GM08714 (cell line): ENCODE measurements around the gene CYB5RL.
"Not testable (repeated sequence)": the region's sequence is repeated elsewhere in the genome, so short reads cannot be mapped to it uniquely, and the experiment has no call there.

Source experiments
- H3K4me3 ChIP-seq: fragments of 200-500 bp; sonication (Bioruptor generic); 2 replicates; pipeline ENCODE4 v1.5.1; 2014; ENCODE audit warnings: mild to moderate bottlenecking, low read length, inconsistent platforms
- ZNF274 ChIP-seq: IDR thresholded peaks from 2 replicates; pipeline ENCODE4 v1.6.1; 2012; ENCODE audit warnings: mild to moderate bottlenecking, low read depth, low read length

Gene CYB5RL

GRCh38 chr1:54234284-54234683 lies 34.5 kb upstream of the CYB5RL start:
- no peak for TF ChIP-seq ZNF274

GRCh38 chr1:54233196-54233595 lies 33.4 kb upstream of the CYB5RL start:
- not testable (repeated sequence) for H3K4me3 ChIP-seq

More at GRCh38 chr1:54234284-54234683, 34.5 kb upstream of the CYB5RL start:
- no peak overlapping the region for H3K4me3 ChIP-seq

GRCh38 chr1:54230507-54231339 lies 30.9 kb upstream of the CYB5RL start:
- no peak for TF ChIP-seq ZNF274
- H3K4me3 ChIP-seq, result no peak overlapping the region

- no peak for TF ChIP-seq ZNF274
- H3K4me3 ChIP-seq, result no peak overlapping the region
Measured at GRCh38 chr1:54229281-54229891, 29.6 kb upstream of the CYB5RL start.

- no peak for TF ChIP-seq ZNF274
- H3K4me3 ChIP-seq, result no peak overlapping the region
Measured at GRCh38 chr1:54228638-54229079, 28.8 kb upstream of the CYB5RL start.

GRCh38 chr1:54227891-54228310 lies 28.1 kb upstream of the CYB5RL start:
- H3K4me3 ChIP-seq, result no peak overlapping the region
- TF ChIP-seq ZNF274, result no peak

- no peak overlapping the region for H3K4me3 ChIP-seq
- TF ChIP-seq ZNF274, result no peak
Measured at GRCh38 chr1:54227091-54227602, 27.3 kb upstream of the CYB5RL start.

GRCh38 chr1:54225986-54226559 lies 26.2 kb upstream of the CYB5RL start:
- no peak overlapping the region for H3K4me3 ChIP-seq
- no peak for TF ChIP-seq ZNF274

- TF ChIP-seq ZNF274, result no peak
- H3K4me3 ChIP-seq, result no peak overlapping the region
Measured at GRCh38 chr1:54225378-54225777, 25.5 kb upstream of the CYB5RL start.

- no peak for TF ChIP-seq ZNF274
Measured at GRCh38 chr1:54224233-54224632, 24.4 kb upstream of the CYB5RL start.

GRCh38 chr1:54223441-54224202 lies 23.8 kb upstream of the CYB5RL start:
- H3K4me3 ChIP-seq, result no peak overlapping the region
- no peak for TF ChIP-seq ZNF274

More at GRCh38 chr1:54224233-54224632, 24.4 kb upstream of the CYB5RL start:
- H3K4me3 ChIP-seq, result no peak overlapping the region

- no peak overlapping the region for H3K4me3 ChIP-seq
- TF ChIP-seq ZNF274, result no peak
Measured at GRCh38 chr1:54222711-54223110, 22.9 kb upstream of the CYB5RL start.

GRCh38 chr1:54221867-54222484 lies 22.1 kb upstream of the CYB5RL start:
- no peak for TF ChIP-seq ZNF274

More at GRCh38 chr1:54221867-54222484, 22.1 kb upstream of the CYB5RL start:
- H3K4me3 ChIP-seq, result no peak overlapping the region
